Measurements from ENCODE around the gene CHST13. TPM values are rescaled to one million over a fixed set of nuclear protein-coding genes. Genes with fewer than 3 reads are reported as not detected.

The CHST13 gene
- total RNA-seq, 4 donors from 2014 or later = 2.8 to 2.9 TPM; not detected in 2

DNA sequence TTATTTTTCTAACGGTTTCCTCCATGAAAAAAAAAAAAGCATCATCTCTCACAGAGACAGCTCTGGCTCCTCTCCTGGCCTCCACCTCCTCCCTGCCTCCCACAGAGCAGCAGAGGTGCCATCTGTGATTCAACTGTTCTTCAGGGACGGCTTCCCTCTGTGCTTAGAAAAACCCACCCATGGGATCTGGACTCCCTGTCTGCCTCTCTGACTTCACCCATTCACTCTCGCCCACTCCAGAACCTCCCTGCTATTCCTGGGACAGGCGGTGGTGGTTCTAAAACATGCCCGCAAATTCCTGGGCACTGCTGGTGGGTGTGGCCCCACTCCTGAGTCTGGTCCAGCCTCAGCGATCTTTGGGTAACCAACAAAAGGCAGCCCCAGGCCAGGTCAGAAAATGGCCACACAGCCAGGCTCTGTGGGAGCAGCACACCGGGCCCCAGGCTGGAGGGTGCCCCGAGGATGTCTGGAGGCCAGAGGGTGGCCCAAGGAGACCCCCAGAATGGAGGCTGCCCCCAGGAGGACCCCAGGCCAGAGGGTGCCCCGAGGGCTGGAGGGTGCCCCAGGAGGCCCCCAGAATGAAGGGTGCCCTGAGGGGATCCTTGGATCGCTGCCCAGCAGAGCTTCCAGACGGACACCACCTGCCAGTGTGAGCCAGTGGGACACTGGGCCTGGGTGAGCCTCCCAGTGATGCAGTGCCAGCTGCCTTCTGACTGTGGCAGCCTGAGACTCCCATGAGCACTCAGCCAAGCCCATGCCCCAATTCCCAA is 2.6 kb upstream of the CHST13 start:
- Histone ChIP-seq H3K4me1 (peaks cover 0 to 19% (median 3%) of the 10 kb centered on the region in 4 donors), H3K9me3 (no peaks in the 10 kb centered on the region), H3K4me3 (no peak overlapping the region), H3K36me3 (no peaks in the 10 kb centered on the region), H3K27me3 (no peaks in the 10 kb centered on the region), H3K27ac (no peak overlapping the region)
- peak in 1 of 3 donors; percentile 35 for DNase-seq
- TF ChIP-seq, protein P1, sequence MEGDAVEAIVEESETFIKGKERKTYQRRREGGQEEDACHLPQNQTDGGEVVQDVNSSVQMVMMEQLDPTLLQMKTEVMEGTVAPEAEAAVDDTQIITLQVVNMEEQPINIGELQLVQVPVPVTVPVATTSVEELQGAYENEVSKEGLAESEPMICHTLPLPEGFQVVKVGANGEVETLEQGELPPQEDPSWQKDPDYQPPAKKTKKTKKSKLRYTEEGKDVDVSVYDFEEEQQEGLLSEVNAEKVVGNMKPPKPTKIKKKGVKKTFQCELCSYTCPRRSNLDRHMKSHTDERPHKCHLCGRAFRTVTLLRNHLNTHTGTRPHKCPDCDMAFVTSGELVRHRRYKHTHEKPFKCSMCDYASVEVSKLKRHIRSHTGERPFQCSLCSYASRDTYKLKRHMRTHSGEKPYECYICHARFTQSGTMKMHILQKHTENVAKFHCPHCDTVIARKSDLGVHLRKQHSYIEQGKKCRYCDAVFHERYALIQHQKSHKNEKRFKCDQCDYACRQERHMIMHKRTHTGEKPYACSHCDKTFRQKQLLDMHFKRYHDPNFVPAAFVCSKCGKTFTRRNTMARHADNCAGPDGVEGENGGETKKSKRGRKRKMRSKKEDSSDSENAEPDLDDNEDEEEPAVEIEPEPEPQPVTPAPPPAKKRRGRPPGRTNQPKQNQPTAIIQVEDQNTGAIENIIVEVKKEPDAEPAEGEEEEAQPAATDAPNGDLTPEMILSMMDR (IDR thresholded peaks at IDR 0.05) = no peak
- no peak for TF ChIP-seq POLR2A (IDR thresholded peaks at IDR 0.05)

DNA sequence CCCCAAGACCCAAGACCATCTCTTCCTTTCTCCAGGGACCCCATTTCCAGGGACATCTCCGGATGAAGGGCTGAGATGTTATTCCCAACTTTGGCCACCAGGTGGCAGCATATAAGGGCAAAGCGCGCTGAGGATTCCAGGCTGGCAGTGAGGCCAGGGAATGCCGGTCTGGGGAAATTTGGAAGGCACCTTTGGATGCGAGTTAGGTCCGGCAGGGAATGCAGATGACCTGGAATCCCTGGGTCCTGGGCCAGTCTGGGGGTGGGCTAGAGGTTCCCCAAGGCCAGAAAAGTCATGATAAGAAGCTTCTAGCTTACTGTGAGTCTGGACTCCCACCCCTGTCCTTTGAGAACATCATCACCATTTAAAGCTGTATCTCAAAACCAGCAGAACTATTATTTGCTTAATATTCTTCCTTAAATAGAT is 1.6 kb upstream of the CHST13 start:
- H3K4me3 ChIP-seq = no peak overlapping the region
- no peaks in the 10 kb centered on the region for H3K27me3 ChIP-seq
- H3K27ac ChIP-seq = no peak overlapping the region
- H3K9me3 ChIP-seq = no peaks in the 10 kb centered on the region
- H3K4me1 ChIP-seq = peaks cover 0 to 19% (median 3%) of the 10 kb centered on the region in 4 donors
- H3K36me3 ChIP-seq = no peaks in the 10 kb centered on the region
- DNase-seq = peak; percentile 48 to 78 (median 60)
- TF ChIP-seq POLR2A (IDR thresholded peaks at IDR 0.05) = no peak
- TF ChIP-seq, protein P1 (IDR thresholded peaks at IDR 0.05) = peak; percentile 63 to 96 (median 75)

DNA sequence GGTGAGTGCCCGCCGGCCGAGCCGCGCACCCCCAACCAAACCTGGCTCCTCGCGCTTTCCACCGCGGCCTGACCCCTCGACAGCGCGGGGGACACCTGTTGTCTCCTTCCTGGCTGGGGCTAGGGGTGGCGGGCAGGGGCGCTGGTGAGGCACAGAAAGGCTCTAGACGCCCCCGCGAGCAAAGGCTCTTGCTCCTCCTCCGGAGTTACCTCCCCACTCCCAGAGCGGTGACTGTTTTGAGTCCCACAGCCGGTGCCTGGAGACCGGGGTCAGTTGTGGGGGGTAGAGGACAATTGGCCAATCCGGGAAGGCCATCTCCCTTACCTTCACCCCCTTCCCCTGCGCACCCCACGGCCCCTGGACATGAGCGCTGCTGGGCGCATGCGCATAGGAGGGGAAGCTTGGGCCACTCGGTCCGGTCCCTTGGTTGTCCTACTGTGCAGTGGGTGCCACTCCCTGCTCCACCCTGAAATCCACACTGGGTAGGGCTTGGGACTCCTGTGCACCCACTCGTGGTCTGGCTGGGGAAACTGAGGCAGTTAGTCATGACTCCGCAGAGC is 554 bp downstream of the CHST13 start:
- H3K27ac ChIP-seq = peak overlapping the region in 2 of 4 donors; percentile 27 to 68
- DNase-seq = peak in 1 of 3 donors; percentile 63
- TF ChIP-seq, protein P1 (IDR thresholded peaks at IDR 0.05) = no peak
- TF ChIP-seq POLR2A (IDR thresholded peaks at IDR 0.05) = no peak
- H3K9me3 ChIP-seq = no peaks in the 10 kb centered on the region
- H3K27me3 ChIP-seq = no peaks in the 10 kb centered on the region
- H3K4me3 ChIP-seq = peak overlapping the region; percentile 4 to 69 (median 42)
- H3K4me1 ChIP-seq = peaks cover 0 to 19% (median 3%) of the 10 kb centered on the region in 4 donors
- H3K36me3 ChIP-seq = no peaks in the 10 kb centered on the region

DNA sequence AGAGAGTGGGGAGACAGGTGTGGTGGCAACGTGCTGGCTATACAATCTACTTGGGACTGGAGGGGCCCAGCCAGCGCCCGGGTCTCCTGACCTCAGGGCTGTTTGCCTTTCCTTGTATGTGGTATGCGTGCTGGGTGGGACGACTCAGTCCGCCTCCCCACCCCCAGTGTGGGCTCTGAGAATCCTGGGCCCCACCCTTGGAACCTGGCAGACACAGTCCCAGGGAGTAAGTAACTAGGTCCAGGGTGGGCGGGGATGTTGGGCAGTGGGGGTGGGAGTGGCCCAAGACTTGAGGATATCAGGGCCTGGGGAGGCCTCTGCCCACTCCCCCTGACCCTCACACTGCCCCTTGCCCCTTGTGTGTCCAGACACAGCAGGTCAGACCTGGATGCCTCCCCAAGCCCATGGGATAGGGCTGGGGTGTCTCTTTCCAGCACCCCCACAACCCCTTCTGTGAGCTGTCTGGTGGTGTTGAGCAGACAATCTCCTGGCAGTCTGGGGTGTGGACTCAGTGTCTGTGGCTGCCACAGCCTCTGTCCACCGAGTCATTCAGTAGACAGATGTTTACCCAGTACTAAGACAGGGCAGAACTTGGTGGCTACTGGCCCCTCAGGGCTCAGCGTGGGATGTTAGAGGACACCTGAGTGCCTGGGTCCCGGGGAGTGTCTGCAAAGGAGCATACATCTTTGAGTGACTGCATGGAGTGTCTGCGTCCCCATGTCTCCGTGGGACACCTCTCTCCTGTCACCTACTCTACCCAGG is 1.3 kb downstream of the CHST13 start:
- TF ChIP-seq, protein P1 (IDR thresholded peaks at IDR 0.05) = no peak
- TF ChIP-seq POLR2A (IDR thresholded peaks at IDR 0.05) = no peak
- no peaks in the 10 kb centered on the region for H3K36me3 ChIP-seq
- peaks cover 0 to 19% (median 3%) of the 10 kb centered on the region in 4 donors for H3K4me1 ChIP-seq
- H3K27me3 ChIP-seq = no peaks in the 10 kb centered on the region
- no peaks in the 10 kb centered on the region for H3K9me3 ChIP-seq
- peak in 1 of 3 donors; percentile 47 for DNase-seq
- no peak overlapping the region for H3K27ac ChIP-seq
- peak overlapping the region in 1 of 4 donors; percentile 69 for H3K4me3 ChIP-seq

DNA sequence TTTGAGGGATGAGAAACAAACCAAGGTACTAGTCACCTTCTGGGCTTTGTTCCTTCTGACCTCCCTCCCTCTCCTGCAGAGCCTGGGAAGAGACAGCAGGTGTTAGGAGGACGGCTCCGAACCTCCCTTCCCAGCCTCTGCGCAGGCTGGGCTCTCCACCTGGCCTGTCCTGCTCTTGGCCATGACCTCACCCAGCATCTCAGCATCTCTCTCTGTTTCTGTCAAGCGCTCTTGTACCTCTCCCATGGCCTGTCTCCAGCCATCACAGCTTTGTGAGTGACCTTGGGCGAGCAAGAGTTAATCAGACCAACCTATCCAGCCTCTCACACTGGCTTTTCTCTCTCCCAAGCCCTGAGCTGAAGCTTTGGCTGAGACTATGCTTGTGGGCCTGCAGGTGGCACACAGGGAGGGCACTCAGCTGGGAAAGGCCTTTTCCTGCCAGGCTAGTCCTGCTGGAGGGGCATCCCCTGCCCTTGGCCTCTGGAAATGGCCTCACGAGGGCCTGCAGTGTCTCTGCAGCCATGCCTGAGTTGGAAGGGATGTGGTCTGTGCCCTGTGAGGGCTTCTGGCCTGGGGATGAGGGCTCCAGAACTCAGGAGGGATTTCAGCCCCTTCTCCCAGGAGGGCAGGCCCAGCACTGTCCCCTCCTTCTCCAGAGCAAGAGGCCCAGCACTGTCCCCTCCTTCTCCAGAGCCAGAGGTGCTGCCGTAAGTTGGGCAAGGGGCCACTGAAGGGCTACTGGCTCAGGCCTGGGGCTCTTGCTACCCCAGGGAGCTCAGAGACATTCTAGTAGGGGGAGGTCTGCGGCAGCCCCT is 2.1 kb downstream of the CHST13 start:
- H3K4me3 ChIP-seq = no peak overlapping the region
- DNase-seq = peak in 1 of 3 donors; percentile 35
- H3K4me1 ChIP-seq = peaks cover 0 to 19% (median 3%) of the 10 kb centered on the region in 4 donors
- H3K36me3 ChIP-seq = no peaks in the 10 kb centered on the region
- H3K9me3 ChIP-seq = no peaks in the 10 kb centered on the region
- no peak overlapping the region for H3K27ac ChIP-seq
- no peaks in the 10 kb centered on the region for H3K27me3 ChIP-seq
- TF ChIP-seq, protein P1 (IDR thresholded peaks at IDR 0.05) = no peak
- TF ChIP-seq POLR2A (IDR thresholded peaks at IDR 0.05) = no peak

Measured in Peyer's patch (tissue), 4 donors.